Right lobe of liver (tissue), 6 donors: Measurements from ENCODE around the gene RPS6KA4. TPM values are rescaled to one million over a fixed set of nuclear protein-coding genes. Genes with fewer than 3 reads are reported as not detected.
"Not testable (repeated sequence)": the region's sequence is repeated elsewhere in the genome, so short reads cannot be mapped to it uniquely, and the experiment has no call there.

Source experiments
- ATAC-seq, 4 donors: fragments of 200-7000 bp; cut with Tn5 transposase; one replicate each; pipeline ENCODE4 v1.9.1; 2020; ENCODE audit warnings: mild to moderate bottlenecking in 4 of 4, moderate library complexity in 4 of 4
- DNase-seq, 3 donors: peaks; one replicate each; pipeline ENCODE4 v3.0.0-alpha.2; 2020
- H3K27ac ChIP-seq, 3 donors: fragments of 200-600 bp; one replicate each; pipeline ENCODE4 v1.8.0; 2022
- H3K27me3 ChIP-seq, 2 donors: fragments of 200-600 bp; one replicate each; pipeline ENCODE4 v1.8.0; 2022
- H3K36me3 ChIP-seq, 4 donors: fragments of 200-600 bp; sonication (generic) in 1 of 4; one replicate each; pipeline versions ENCODE4 v1.5.1 to v1.8.0; 2017 to 2022; ENCODE audit warnings: control low read depth in 1 of 4
- H3K4me1 ChIP-seq, 4 donors: fragments of 200-600 bp; sonication (generic) in 1 of 4; one replicate each; pipeline versions ENCODE4 v1.5.1 to v1.8.0; 2017 to 2022; ENCODE audit warnings: control low read depth in 1 of 4
- H3K4me3 ChIP-seq, 3 donors: fragments of 200-600 bp; one replicate each; pipeline ENCODE4 v1.8.0; 2022
- H3K9me3 ChIP-seq, 4 donors: fragments of 200-600 bp; sonication (generic) in 1 of 4; one replicate each; pipeline versions ENCODE4 v1.5.1 to v1.8.0; 2017 to 2022; ENCODE audit warnings: control low read depth in 1 of 4
- CTCF ChIP-seq, 4 donors: fragments of 200-600 bp in 3 of 4; fragments of 450-650 bp in 1 of 4; IDR thresholded peaks; one replicate each; pipeline versions ENCODE4 v1.5.1 to v1.8.0; 2016 to 2022; ENCODE audit warnings: antibody characterized with exemption in 4 of 4, mild to moderate bottlenecking in 2 of 4
- POLR2A ChIP-seq: fragments of 450-650 bp; IDR thresholded peaks from one replicate; pipeline ENCODE4 v1.6.1; 2017; ENCODE audit warnings: antibody characterized with exemption, mild to moderate bottlenecking
- WGBS: methylation state at CpG from one replicate; pipeline ENCODE4 v1.1.6; 2018; ENCODE audit warnings: low coverage, low lambda C conversion rate; ENCODE audit not compliant: insufficient coverage; ENCODE audit errors: missing lambda C conversion rate; 5-methylcytosine and 5-hydroxymethylcytosine counted together
- intact Hi-C, 2 donors: fragments of 100-400 bp; cut with DNase I; formaldehyde crosslinking; loops; one replicate each; pipeline versions ENCODE4 v1.11.2 to v1.14.1; 2022
- total RNA-seq, 6 experiments: library from RNA; depleted of rRNA in 2 of 6; stranded (reverse); fragments of >200 nt in 2 of 6; fragmentation: NEBNext Ultra II Directional in 3 of 6; extraction: Animal tissue kit (Norgen Biotek cat#: 25700) in 3 of 6; gene quantifications; one replicate each; pipeline versions ENCODE4 v1.1.0 to v1.2.4, GENCODE V29; 2016 to 2023
- donor health status: DM: no; HTN: yes; CAD: no.
- donor health status: DM: no; HTN: no; CAD: no.
- donor health status: DM: no; HTN: no; CAD: no.
- donor health status: DM: no; HTN: yes; CAD: no.
- donor health status: DM: no; HTN: yes; CAD: no.

The RPS6KA4 gene
- total RNA-seq, 6 experiments from 2014 or later = 6.6 to 17.9 (median 10.3) TPM

DNA sequence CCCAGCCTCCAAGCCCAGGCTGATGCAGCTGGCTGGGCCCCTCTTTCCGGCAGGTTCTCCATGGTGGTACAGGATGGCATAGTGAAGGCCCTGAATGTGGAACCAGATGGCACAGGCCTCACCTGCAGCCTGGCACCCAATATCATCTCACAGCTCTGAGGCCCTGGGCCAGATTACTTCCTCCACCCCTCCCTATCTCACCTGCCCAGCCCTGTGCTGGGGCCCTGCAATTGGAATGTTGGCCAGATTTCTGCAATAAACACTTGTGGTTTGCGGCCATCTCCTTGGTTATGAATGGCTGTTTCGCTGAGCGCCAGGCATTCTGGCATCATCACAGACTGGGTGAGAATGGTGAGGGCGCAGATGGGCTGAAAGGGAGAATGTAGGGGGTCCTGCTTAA, 37.4 kb upstream of the RPS6KA4 start:
- peaks cover 0 to 8% (median 4%) of the 10 kb centered on the region in 4 donors for H3K4me1 ChIP-seq
- no peak overlapping the region for H3K4me3 ChIP-seq
- no peak for ATAC-seq
- H3K27me3 ChIP-seq = no peaks in the 10 kb centered on the region
- no peaks in the 10 kb centered on the region for H3K36me3 ChIP-seq
- no peaks in the 10 kb centered on the region for H3K9me3 ChIP-seq
- H3K27ac ChIP-seq = no peak overlapping the region
- TF ChIP-seq POLR2A (no peak), CTCF (IDR thresholded peaks at IDR 0.05) (no peak)
- 89% methylated on average over 4 of the region's 5 CpGs for WGBS
- intact Hi-C loops = no loop called here
- DNase-seq = no peak

GRCh38 chr11:64322925-64323260, 36.1 kb upstream of the RPS6KA4 start:
- Histone ChIP-seq H3K27me3 (no peaks in the 10 kb centered on the region), H3K36me3 (no peaks in the 10 kb centered on the region), H3K9me3 (no peaks in the 10 kb centered on the region), H3K27ac (no peak overlapping the region), H3K4me1 (peaks cover 0 to 6% (median 2%) of the 10 kb centered on the region in 4 donors), H3K4me3 (no peak overlapping the region)
- ATAC-seq = no peak
- TF ChIP-seq CTCF (IDR thresholded peaks at IDR 0.05) (no peak), POLR2A (no peak)
- DNase-seq = no peak
- 100% methylated on average over 2 of the region's 7 CpGs for WGBS
- intact Hi-C loops = no loop called here

GRCh38 chr11:64323373-64323772, 35.6 kb upstream of the RPS6KA4 start:
- H3K27ac ChIP-seq = no peak overlapping the region
- no peaks in the 10 kb centered on the region for H3K36me3 ChIP-seq
- no CpG with 5 or more reads among the region's 5 CpGs for WGBS
- no peaks in the 10 kb centered on the region for H3K9me3 ChIP-seq
- H3K4me1 ChIP-seq = peaks cover 0 to 6% (median 2%) of the 10 kb centered on the region in 4 donors
- intact Hi-C loops = no loop called here
- TF ChIP-seq POLR2A = no peak
- TF ChIP-seq CTCF (IDR thresholded peaks at IDR 0.05) = no peak
- H3K27me3 ChIP-seq = no peaks in the 10 kb centered on the region
- no peak overlapping the region for H3K4me3 ChIP-seq
- no peak for ATAC-seq
- DNase-seq = no peak

- H3K9me3 ChIP-seq, H3K36me3 ChIP-seq, intact Hi-C loops, H3K27me3 ChIP-seq, ATAC-seq, DNase-seq, H3K27ac ChIP-seq, H3K4me1 ChIP-seq, H3K4me3 ChIP-seq: not testable (repeated sequence)
- WGBS = no CpG with 5 or more reads among the region's 4 CpGs
Measured at GRCh38 chr11:64323984-64324383, 35.0 kb upstream of the RPS6KA4 start.

- no peak overlapping the region for H3K27ac ChIP-seq
- DNase-seq (no peak), ATAC-seq (no peak)
- H3K9me3 ChIP-seq = no peaks in the 10 kb centered on the region
- no peaks in the 10 kb centered on the region for H3K36me3 ChIP-seq
- TF ChIP-seq CTCF (IDR thresholded peaks at IDR 0.05) = no peak
- TF ChIP-seq POLR2A = no peak
- H3K4me3 ChIP-seq = no peak overlapping the region
- no peaks in the 10 kb centered on the region for H3K27me3 ChIP-seq
- 89% methylated on average over 8 of the region's 11 CpGs for WGBS
- H3K4me1 ChIP-seq = no peaks in the 10 kb centered on the region
- intact Hi-C loops = no loop called here
Measured at GRCh38 chr11:64324692-64325469, 34.1 kb upstream of the RPS6KA4 start.
